Right cardiac atrium (tissue), 5 donors: ENCODE measurements around the gene KCNQ1. TPM values are rescaled to one million over a fixed set of nuclear protein-coding genes. Genes with fewer than 3 reads are reported as not detected.
A peak's percentile ranks its signal among the peaks of the same experiment; 100 is the strongest.

Experiments used
- ATAC-seq, 2 donors: fragments of 200-7000 bp; cut with Tn5 transposase; one replicate each; pipeline versions ENCODE4 v1.8.0 to v1.9.1; 2020; ENCODE audit warnings: moderate library complexity in 2 of 2, mild to moderate bottlenecking in 1 of 2
- DNase-seq, 3 donors: peaks; one replicate each; pipeline ENCODE4 v3.0.0-alpha.2; 2020
- H3K27ac ChIP-seq: one replicate; pipeline ENCODE4 v1.5.1; 2013; ENCODE audit warnings: mild to moderate bottlenecking, low read length, control low read depth, moderate library complexity
- H3K27me3 ChIP-seq: one replicate; pipeline ENCODE4 v1.6.1; 2013; ENCODE audit not compliant: control insufficient read depth, insufficient read depth
- H3K4me1 ChIP-seq: one replicate; pipeline ENCODE4 v1.6.1; 2013; ENCODE audit warnings: low read length; ENCODE audit not compliant: control insufficient read depth, insufficient read depth
- H3K4me3 ChIP-seq: one replicate; pipeline ENCODE4 v1.5.1; 2013; ENCODE audit warnings: low read length, control low read depth
- H3K9me3 ChIP-seq: one replicate; pipeline ENCODE4 v1.6.1; 2013; ENCODE audit warnings: low read length; ENCODE audit not compliant: control insufficient read depth
- WGBS: extraction: QIAGEN DNeasy Blood & Tissue Kit; methylation state at CpG from one replicate; pipeline ENCODE4 v1.1.7; 2013; 5-methylcytosine and 5-hydroxymethylcytosine counted together
- intact Hi-C, 4 donors: fragments of 100-400 bp; cut with DNase I; formaldehyde crosslinking; loops; one replicate each; pipeline versions ENCODE4 v1.11.0 to v1.14.0; 2022 to 2023
- polyA plus RNA-seq: library from polyadenylated mRNA; stranded (reverse); fragments of 200-250 nt; gene quantifications from one replicate; pipeline ENCODE4 v1.2.3, GENCODE V29; 2013
- total RNA-seq, 4 donors: library from RNA; stranded (reverse); fragmentation: NEBNext Ultra II Directional; extraction: Animal tissue kit (Norgen Biotek cat#: 25700); gene quantifications; one replicate each; pipeline ENCODE4 v1.2.1, GENCODE V29; 2021
- donor health status: healthy with polysubstance abuse.
- donor health status: DM: no; HTN: yes; CAD: no.
- donor health status: DM: no; HTN: no; CAD: no.
- donor health status: DM: no; HTN: yes; CAD: no; lungs with severe emphysema.
- donor health status: DM: yes; HTN: yes; CAD: no.

The KCNQ1 gene
- total and polyA plus RNA-seq, 5 donors = 36.4 to 46.8 (median 37.7) TPM

- H3K27me3 ChIP-seq = no peaks in the 10 kb centered on the region
- 77% methylated on average over 18 of the region's 18 CpGs for WGBS
- H3K4me3 ChIP-seq = no peak overlapping the region
- no peaks in the 10 kb centered on the region for H3K4me1 ChIP-seq
- no peak for ATAC-seq
- H3K27ac ChIP-seq = no peak overlapping the region
- intact Hi-C loops = loop anchor here in 2 of 4 donors (2.0 to 10.0 kb wide), 2 partner anchors 100 to 334 kb away; no protein-coding TSS in a partner anchor
- no peaks in the 10 kb centered on the region for H3K9me3 ChIP-seq
- peak; percentile 6 to 43 (median 39) for DNase-seq
These were observed 83.7 kb downstream of the KCNQ1 start for GRCh38 chr11:2528301-2529050.

- no peak overlapping the region for H3K27ac ChIP-seq
- peaks cover 3% of the 10 kb centered on the region for H3K4me1 ChIP-seq
- WGBS = 82% methylated on average over 10 of the region's 10 CpGs
- no peaks in the 10 kb centered on the region for H3K27me3 ChIP-seq
- H3K9me3 ChIP-seq = no peaks in the 10 kb centered on the region
- no peak for ATAC-seq
- intact Hi-C loops = loop anchor here in 2 of 4 donors (2.0 to 10.0 kb wide), 2 partner anchors 100 to 334 kb away; no protein-coding TSS in a partner anchor
- no peak overlapping the region for H3K4me3 ChIP-seq
- no peak for DNase-seq
These were observed 84.4 kb downstream of the KCNQ1 start for GRCh38 chr11:2529173-2529572.

- Histone ChIP-seq H3K27me3 (no peaks in the 10 kb centered on the region), H3K4me1 (peaks cover 3% of the 10 kb centered on the region), H3K27ac (no peak overlapping the region), H3K4me3 (no peak overlapping the region), H3K9me3 (no peaks in the 10 kb centered on the region)
- ATAC-seq (no peak), DNase-seq (peak in 2 of 3 donors; percentile 35 to 38)
- WGBS = 79% methylated on average over 14 of the region's 14 CpGs
- intact Hi-C loops = loop anchor here in 3 of 4 donors (2.0 to 10.0 kb wide), 3 partner anchors 101 to 335 kb away; partner anchors contain the start of genes C11orf21 (in 1 of the 3) and TSPAN32 (in 1 of the 3)
These were observed 84.8 kb downstream of the KCNQ1 start for GRCh38 chr11:2529636-2530035.

DNA sequence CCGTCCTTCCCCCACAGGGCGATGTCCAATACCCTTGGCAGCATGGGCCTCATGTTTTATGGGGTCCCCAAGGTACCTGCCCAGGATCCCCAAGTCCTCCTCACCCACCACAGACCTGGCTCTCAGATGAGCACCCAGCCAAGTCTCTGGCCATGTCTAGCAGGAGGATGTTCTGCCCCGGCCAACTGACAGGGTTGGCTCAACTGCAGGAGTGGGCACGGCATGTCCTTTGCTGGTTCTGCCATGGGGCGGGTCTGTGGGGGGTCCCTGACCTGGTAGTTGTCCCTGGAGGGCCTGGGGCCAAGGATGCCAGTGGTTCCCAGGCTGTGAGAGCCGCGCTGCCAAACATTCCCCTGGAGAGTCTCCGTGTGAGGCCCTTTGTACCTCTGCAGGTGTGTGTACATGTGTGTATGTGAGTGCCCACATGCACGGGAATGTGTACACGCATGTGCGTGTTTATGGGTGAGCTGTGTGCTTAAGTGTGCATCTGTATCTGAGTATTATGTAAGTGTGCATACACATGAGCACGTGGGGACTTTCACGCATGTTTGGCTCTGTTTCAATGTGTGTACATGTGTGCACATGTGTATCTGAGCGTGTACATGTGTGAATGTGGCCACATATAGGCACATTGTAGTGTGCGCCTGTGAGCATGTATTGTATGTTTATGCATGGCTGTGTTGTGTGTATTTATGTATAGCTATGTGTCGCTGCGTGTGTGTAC, 85.5 kb downstream of the KCNQ1 start:
- ATAC-seq (no peak), DNase-seq (peak; percentile 12 to 42 (median 41))
- H3K27ac ChIP-seq = no peak overlapping the region
- WGBS = 87% methylated on average over 17 of the region's 17 CpGs
- intact Hi-C loops = loop anchor here in 2 of 4 donors (10.0 kb wide), 2 partner anchors 225 to 335 kb away; partner anchors contain the start of genes C11orf21 (in 1 of the 2) and TSPAN32 (in 1 of the 2)
- H3K4me3 ChIP-seq = no peak overlapping the region
- H3K27me3 ChIP-seq = no peaks in the 10 kb centered on the region
- H3K9me3 ChIP-seq = no peaks in the 10 kb centered on the region
- H3K4me1 ChIP-seq = peaks cover 3% of the 10 kb centered on the region

GRCh38 chr11:2530855-2531200, 86.0 kb downstream of the KCNQ1 start:
- ATAC-seq = no peak
- Histone ChIP-seq H3K9me3 (no peaks in the 10 kb centered on the region), H3K27me3 (no peaks in the 10 kb centered on the region), H3K27ac (no peak overlapping the region), H3K4me1 (peaks cover 3% of the 10 kb centered on the region), H3K4me3 (no peak overlapping the region)
- intact Hi-C loops = loop anchor here in 2 of 4 donors (1.0 to 10.0 kb wide), 3 partner anchors 103 to 336 kb away; partner anchors contain the start of genes C11orf21 (in 1 of the 2) and TSPAN32 (in 1 of the 2)
- DNase-seq = peak; percentile 10 to 48 (median 43)
- WGBS = 83% methylated on average over 10 of the region's 10 CpGs

- ATAC-seq (peak; percentile 59 to 65), DNase-seq (peak; percentile 70 to 92 (median 92))
- no peak overlapping the region for H3K27ac ChIP-seq
- H3K4me3 ChIP-seq = no peak overlapping the region
- no peaks in the 10 kb centered on the region for H3K27me3 ChIP-seq
- no peaks in the 10 kb centered on the region for H3K9me3 ChIP-seq
- intact Hi-C loops = loop anchor here in 2 of 4 donors (1.0 to 10.0 kb wide), 3 partner anchors 103 to 337 kb away; partner anchors contain the start of genes C11orf21 (in 1 of the 2) and TSPAN32 (in 1 of the 2)
- 44% methylated on average over 14 of the region's 14 CpGs for WGBS
- H3K4me1 ChIP-seq = peaks cover 3% of the 10 kb centered on the region
These were observed 86.6 kb downstream of the KCNQ1 start for GRCh38 chr11:2531277-2531986.

DNA sequence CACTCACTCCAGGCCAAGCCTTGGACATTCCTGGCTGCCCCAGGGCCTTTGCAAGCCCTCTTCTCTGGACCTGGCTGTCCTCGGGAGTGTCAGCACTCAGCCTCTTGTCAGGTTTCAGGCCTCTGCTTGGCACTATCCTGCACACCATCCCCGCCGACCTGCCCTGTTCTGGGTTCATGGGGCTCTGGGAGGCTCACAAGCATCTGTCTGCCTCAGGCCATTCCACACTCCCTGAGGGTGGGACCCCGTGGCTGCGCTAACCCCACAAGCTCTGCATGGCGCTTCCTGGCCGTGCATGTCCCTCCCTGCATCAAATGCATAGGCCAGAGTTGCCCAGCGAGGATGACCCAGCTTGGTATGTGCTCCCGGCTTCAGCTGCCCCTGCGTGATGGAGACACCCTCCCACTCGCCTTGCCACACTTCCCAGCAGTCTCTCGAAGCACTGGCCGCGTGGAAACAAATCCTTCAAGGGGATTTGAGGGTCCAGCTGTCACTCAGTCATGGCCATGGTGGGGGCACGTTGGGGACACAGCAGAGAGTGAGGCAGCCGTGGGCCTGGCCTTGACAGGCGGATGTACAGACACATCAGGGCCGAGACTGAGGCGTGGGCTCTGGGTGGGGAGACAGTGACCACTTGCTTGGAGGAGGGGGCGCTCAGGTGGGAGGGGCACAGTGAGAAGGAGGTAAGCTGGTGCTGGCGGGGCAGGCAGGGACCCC, 87.3 kb downstream of the KCNQ1 start:
- Histone ChIP-seq H3K27me3 (no peaks in the 10 kb centered on the region), H3K27ac (no peak overlapping the region), H3K4me3 (no peak overlapping the region), H3K4me1 (peaks cover 3% of the 10 kb centered on the region), H3K9me3 (no peaks in the 10 kb centered on the region)
- intact Hi-C loops = loop anchor here (1.0 to 10.0 kb wide), 5 partner anchors 103 to 357 kb away; partner anchors contain the start of genes C11orf21 (in 1 of the 4) and TSPAN32 (in 1 of the 4)
- 74% methylated on average over 21 of the region's 21 CpGs for WGBS
- ATAC-seq = peak in 1 of 2 donors; percentile 6
- peak; percentile 10 to 61 (median 60) for DNase-seq

DNA sequence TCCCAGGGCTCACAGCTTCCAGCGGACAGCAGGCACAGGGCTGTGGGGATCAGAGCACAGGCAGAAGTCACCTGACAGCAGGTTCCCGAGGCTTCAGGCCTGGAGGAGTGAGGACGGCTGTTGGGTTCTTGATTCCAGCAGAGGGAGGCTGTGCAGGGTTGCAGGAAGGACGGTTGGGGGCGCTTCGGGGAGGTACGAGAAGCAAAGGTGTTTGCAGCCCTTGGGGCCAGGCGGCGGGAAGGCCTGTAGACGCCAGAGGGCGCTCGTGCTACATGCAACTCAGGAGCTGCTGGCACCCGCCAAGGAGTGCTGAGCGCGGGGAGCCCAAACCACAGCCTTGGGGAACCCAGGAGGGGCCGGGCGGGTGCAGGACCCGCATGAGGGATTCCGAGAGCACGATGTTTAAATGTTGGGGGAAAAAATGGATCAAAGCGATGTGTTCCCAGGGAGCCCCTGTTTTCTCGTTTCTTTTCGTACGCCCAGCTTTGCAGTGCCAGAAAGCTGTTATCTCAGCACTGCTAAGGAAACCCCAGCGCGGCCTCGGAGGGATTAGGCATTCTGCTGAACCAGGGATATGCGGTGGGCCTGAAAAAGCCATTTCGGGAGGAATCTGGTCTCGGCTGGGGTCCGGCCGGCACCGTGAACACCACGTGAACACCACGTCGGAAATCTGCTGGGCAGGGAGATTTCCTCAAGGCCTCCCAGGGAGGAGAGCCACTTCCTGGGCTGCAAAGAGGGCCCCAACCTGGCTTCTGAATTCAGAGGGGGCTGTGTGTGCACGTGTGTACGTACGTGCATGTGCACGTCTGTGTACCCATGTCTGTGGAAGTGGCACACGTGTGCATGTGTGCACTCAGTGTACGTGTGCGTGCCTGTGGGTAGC, 88.1 kb downstream of the KCNQ1 start:
- no peak overlapping the region for H3K27ac ChIP-seq
- peak overlapping the region; percentile 3 for H3K4me3 ChIP-seq
- WGBS = 14% methylated on average over 43 of the region's 43 CpGs
- H3K9me3 ChIP-seq = no peaks in the 10 kb centered on the region
- H3K4me1 ChIP-seq = peaks cover 3% of the 10 kb centered on the region
- intact Hi-C loops = loop anchor here (1.0 to 10.0 kb wide), 5 partner anchors 104 to 356 kb away; partner anchors contain the start of genes C11orf21 (in 1 of the 4) and TSPAN32 (in 1 of the 4)
- ATAC-seq (peak; percentile 83 to 88), DNase-seq (peak; percentile 89 to 96 (median 95))
- H3K27me3 ChIP-seq = no peaks in the 10 kb centered on the region

DNA sequence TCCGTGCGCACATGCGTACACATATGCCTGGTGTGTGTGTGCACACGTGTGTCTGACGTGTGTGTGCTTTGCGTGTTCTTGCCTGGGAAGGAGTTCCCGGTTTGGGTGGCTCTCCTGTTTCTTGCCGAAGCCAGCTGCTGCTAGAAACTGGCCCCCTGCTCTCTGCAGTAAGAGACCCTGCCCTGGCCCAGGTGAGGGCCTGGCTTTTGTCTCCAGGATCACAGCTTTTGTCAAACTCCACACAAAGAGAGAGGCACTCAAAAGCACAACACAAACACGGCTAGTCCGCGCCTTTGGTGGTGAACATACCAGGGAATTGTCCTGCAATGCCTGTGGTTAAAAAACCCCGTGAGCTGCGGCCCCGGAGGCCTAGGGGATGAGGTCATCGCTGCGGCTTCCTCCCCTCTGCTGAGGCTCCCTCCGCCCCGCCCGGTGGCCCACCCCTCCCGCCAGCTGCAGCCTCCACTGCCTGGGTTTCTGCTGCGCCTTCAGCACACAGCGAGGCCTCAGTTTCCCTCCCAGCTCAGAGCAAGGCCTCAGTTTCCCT, 88.9 kb downstream of the KCNQ1 start:
- no peak overlapping the region for H3K4me3 ChIP-seq
- H3K4me1 ChIP-seq = peaks cover 3% of the 10 kb centered on the region
- H3K9me3 ChIP-seq = no peaks in the 10 kb centered on the region
- no peaks in the 10 kb centered on the region for H3K27me3 ChIP-seq
- WGBS = 37% methylated on average over 22 of the region's 22 CpGs
- intact Hi-C loops = loop anchor here (1.0 to 10.0 kb wide), 5 partner anchors 105 to 355 kb away; partner anchors contain the start of genes C11orf21 (in 1 of the 4) and TSPAN32 (in 1 of the 4)
- peak overlapping the region; percentile 24 for H3K27ac ChIP-seq
- DNase-seq (peak; percentile 72 to 88 (median 81)), ATAC-seq (peak; percentile 32 to 58)
